HG03342 (cell line): ENCODE measurements around the gene DPEP2NB.

Experiments
- ATAC-seq: cut with Tn5 transposase; IDR thresholded peaks from one replicate; pipeline ENCODE4 v1.9.1; 2021; ENCODE audit warnings: mild to moderate bottlenecking, moderate library complexity; ENCODE audit not compliant: unreplicated experiment

Gene DPEP2NB

GRCh38 chr16:67964477-67965131 is 51.1 kb downstream of the DPEP2NB start:
- ATAC-seq: no peak

- no peak for ATAC-seq
Observed at GRCh38 chr16:67963662-67964321, 51.9 kb downstream of the DPEP2NB start.
